Mucosa of descending colon (tissue), 3 donors: ENCODE results near the gene YDJC. TPM values are rescaled to one million over a fixed set of nuclear protein-coding genes. Genes with fewer than 3 reads are reported as not detected.

Source experiments
- ATAC-seq: fragments of 200-7000 bp; cut with Tn5 transposase; one replicate; pipeline ENCODE4 v1.9.1; 2020; ENCODE audit warnings: mild to moderate bottlenecking, moderate library complexity
- DNase-seq, 3 donors: peaks; one replicate each; pipeline ENCODE4 v3.0.0-alpha.2; 2020
- H3K36me3 ChIP-seq: fragments of 200-600 bp; one replicate; pipeline ENCODE4 v1.8.0; 2021; ENCODE audit warnings: low read depth, mild to moderate bottlenecking
- H3K4me1 ChIP-seq: fragments of 200-600 bp; one replicate; pipeline ENCODE4 v1.8.0; 2021; ENCODE audit warnings: low read depth, mild to moderate bottlenecking
- H3K4me3 ChIP-seq: fragments of 200-600 bp; one replicate; pipeline ENCODE4 v1.8.0; 2021; ENCODE audit warnings: mild to moderate bottlenecking
- H3K9me3 ChIP-seq: fragments of 200-600 bp; one replicate; pipeline ENCODE4 v1.8.0; 2021; ENCODE audit warnings: mild to moderate bottlenecking
- CTCF ChIP-seq: fragments of 200-600 bp; IDR thresholded peaks from one replicate; pipeline ENCODE4 v1.8.0; 2022; ENCODE audit warnings: antibody characterized with exemption, mild to moderate bottlenecking
- intact Hi-C, 2 donors: fragments of 100-400 bp; cut with DNase I in 1 of 2; cut with micrococcal nuclease in 1 of 2; formaldehyde crosslinking; loops; one replicate each; pipeline versions ENCODE4 v1.11.0 to v1.11.1; 2022; cut with DNase I, micrococcal nuclease
- total RNA-seq, 3 donors: library from RNA; stranded (reverse); fragmentation: NEBNext Ultra II Directional in 2 of 3; extraction: Animal tissue kit (Norgen Biotek cat#: 25700) in 2 of 3; gene quantifications; one replicate each; pipeline versions ENCODE4 v1.2.1 to v1.2.4, GENCODE V29; 2021 to 2023
- donor health status: DM: no; HTN: no; CAD: no; lungs with moderate emphysema.
- donor health status: DM: no; HTN: no; CAD: no.
- donor health status: DM: no; HTN: yes; CAD: no.

The YDJC gene
- total RNA-seq, 3 donors from 2014 or later = 12.5 to 26.5 (median 21.7) TPM

DNA sequence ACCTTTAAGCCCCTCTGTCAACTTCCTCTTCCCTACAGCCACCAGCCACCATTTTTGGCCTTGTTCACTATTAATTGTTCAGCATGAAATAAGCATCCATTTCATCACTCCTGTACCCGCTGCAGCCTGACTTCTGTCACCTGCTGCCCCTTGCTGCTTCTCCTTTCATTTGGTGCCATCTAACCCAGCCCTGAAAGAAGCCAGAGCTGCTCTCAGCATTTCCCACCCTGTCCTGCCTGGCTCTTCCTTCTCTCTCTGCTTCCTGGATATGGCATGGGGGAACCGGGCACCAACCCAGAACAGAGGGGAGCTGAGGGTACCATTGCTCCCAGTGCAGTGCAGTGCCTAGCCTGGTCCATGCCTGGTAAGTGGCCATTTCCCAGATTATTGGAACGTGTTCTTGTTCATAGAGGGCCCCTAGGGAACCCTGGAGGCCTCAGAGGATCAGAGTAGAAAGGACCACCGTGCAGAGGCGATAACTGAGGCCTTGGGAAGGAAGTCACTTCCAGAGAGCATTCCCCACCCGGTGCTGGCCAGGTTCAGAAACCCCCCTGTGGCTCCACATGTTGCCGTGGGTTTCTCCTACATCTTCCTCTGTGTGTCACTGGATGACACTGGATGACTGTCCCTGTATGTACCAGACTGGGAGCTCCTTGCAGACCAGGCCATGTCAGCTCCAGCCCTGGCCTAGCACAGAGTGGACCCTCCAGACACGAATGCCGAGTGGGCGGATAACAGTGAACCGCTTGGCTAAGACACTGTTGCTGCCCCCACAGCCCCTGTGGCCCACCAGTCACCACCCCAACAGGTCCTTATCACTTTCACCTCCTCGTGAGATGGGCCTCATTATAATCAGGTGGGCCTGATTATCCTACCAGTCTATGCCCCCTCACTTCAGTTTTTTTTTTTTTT is 4.7 kb downstream of the YDJC start:
- TF ChIP-seq CTCF = no peak

DNA sequence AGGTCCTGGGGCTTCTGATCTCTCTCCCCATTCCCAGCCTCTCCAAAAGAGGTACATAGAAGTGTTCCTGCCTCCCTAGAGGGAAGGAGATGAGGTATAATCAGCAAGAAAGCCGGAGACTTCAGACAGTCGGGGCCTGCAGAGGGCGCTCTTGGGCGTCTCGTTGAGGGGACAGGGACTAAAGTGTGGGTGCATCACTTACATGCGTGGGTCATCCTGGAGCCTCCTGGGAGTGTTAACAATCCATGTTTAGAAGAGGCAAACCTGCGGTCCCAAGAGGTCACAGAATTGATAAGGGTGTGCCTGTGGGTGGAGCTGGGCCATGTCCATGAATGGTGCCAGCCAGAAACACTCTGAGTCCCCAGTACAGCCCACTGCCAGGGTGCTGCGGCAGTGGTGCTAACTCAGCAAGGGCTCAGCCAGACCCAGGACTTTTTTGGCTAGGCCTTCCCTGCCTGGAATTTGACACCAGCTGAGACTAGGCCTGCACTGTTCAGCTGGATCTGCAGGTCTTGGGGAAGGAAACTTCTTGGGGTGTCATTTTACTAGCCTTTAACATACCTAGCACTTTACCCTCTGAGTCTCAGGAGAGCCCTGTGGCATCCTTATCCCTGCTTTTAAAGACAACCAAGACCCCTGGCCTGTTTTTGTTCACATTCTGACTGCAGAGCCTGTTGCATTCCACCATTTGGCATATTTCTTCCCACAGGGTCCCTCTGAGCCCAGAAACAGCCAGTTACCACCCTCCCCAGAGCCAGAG is 5.5 kb downstream of the YDJC start:
- peak; percentile 24 for TF ChIP-seq CTCF

More for the DNA sequence above, 4.7 kb downstream of the YDJC start:
- Histone ChIP-seq H3K9me3 (no peaks in the 10 kb centered on the region), H3K36me3 (no peaks in the 10 kb centered on the region), H3K4me3 (no peak overlapping the region), H3K4me1 (peaks cover 8% of the 10 kb centered on the region)
- intact Hi-C loops = no loop called here
- no peak for DNase-seq
- ATAC-seq = no peak

GRCh38 chr22:21623648-21623970 is 6.2 kb downstream of the YDJC start:
- DNase-seq = no peak
- H3K36me3 ChIP-seq = no peaks in the 10 kb centered on the region
- intact Hi-C loops = no loop called here
- no peak overlapping the region for H3K4me3 ChIP-seq
- no peak for TF ChIP-seq CTCF
- peaks cover 4% of the 10 kb centered on the region for H3K4me1 ChIP-seq
- no peaks in the 10 kb centered on the region for H3K9me3 ChIP-seq
- no peak for ATAC-seq

More for the DNA sequence above, 5.5 kb downstream of the YDJC start:
- DNase-seq (peak in 2 of 3 donors; percentile 44 to 53), ATAC-seq (peak; percentile 13)
- Histone ChIP-seq H3K4me3 (no peak overlapping the region), H3K4me1 (peaks cover 8% of the 10 kb centered on the region), H3K9me3 (no peaks in the 10 kb centered on the region), H3K36me3 (no peaks in the 10 kb centered on the region)
- intact Hi-C loops = no loop called here

DNA sequence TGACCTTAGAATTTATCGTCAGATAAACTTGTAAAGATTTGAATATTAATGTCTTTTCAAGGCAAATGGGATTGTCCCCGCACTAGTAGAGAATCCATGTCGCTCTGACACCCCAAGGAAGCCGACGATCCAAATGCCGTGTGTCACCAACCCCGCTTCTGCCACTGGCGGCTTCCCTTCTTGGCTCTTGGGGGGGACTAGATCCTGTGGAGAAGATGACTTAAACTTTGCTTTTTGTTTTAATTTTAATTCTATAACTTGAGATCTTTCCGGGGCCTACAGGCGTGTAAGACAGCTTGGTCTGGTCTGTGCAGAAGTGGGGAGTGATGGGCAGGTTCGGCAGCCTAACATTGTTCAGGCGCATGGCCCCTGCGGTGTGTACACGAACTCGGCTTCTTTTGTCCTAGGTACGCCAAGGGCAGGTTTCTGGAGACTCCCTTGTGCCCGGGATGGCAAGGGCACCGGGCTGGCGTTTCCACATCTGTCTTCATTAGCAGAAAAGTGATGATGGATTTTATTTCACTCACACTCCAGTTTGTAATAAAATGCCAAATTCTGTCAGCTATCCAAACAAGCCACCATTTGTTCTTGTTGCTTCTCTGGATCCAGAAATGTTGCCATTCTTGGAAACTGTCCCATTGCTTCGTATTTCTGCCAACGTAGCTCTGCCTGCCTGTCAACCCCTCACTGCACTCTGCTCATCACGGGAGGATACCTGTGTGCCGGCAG is 6.7 kb downstream of the YDJC start:
- intact Hi-C loops = no loop called here
- ATAC-seq (no peak), DNase-seq (no peak)
- Histone ChIP-seq H3K4me1 (no peaks in the 10 kb centered on the region), H3K36me3 (no peaks in the 10 kb centered on the region), H3K4me3 (no peak overlapping the region), H3K9me3 (no peaks in the 10 kb centered on the region)
- no peak for TF ChIP-seq CTCF

DNA sequence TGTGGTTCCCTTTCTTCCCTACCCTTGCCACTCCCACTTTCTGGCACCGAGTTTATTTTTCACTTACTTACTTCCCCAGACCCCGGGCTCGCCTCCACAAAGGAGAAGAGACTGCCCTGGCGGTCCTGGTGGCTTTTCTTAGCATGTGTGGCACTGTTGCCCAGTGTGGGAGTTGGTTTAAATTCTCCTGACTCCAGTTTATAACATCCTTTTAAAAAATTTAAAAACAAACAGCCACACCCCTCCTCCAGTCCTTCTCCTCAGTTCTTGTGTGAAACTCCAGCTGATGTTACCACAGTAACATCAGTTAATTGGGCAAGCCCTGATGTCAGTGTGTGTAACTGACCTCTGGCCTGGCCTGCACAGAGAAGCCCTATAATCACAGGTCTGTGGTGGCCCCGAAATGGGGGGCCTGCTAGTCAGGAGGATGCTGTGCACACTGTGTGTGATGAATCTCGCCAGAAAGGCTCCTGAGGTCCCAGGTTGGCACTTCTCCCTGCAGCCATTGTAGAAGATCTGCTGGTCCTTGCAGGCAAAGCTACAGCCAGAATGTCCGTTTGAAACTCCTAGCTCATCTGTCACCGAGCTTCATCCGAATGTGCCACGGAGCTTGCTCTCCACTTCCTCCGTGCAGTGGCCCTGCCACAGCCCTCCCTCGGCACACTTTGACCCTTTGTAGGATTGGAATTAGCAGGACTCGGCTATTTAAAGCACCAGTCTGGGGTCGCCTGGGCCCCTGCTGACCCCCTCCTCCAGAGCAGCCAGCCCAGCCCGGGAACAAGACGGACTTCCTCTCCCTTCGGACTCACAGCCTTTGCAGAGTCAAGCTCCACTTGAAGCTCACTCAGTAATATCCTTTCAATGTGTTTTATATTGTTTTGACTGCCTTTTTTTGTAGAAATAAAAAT is 7.6 kb downstream of the YDJC start:
- DNase-seq = no peak
- ATAC-seq = peak; percentile 14
- intact Hi-C loops = no loop called here
- Histone ChIP-seq H3K9me3 (no peaks in the 10 kb centered on the region), H3K4me1 (no peaks in the 10 kb centered on the region), H3K36me3 (no peaks in the 10 kb centered on the region), H3K4me3 (no peak overlapping the region)
- no peak for TF ChIP-seq CTCF
